HUES6 (cell line): ENCODE measurements around the gene UVRAG.
"Not testable (repeated sequence)": the region's sequence is repeated elsewhere in the genome, so short reads cannot be mapped to it uniquely, and the experiment has no call there.

Source experiments
- H3K27ac ChIP-seq: 2 replicates; pipeline ENCODE4 v1.7.0; 2013; ENCODE audit warnings: low read depth, mild to moderate bottlenecking, low read length, inconsistent platforms
- H3K27me3 ChIP-seq: 2 replicates; pipeline ENCODE4 v1.6.1; 2013; ENCODE audit warnings: low read length; ENCODE audit not compliant: control insufficient read depth, insufficient read depth
- H3K36me3 ChIP-seq: 2 replicates; pipeline ENCODE4 v1.6.1; 2013; ENCODE audit warnings: low read length; ENCODE audit not compliant: control insufficient read depth, insufficient read depth
- H3K4me1 ChIP-seq: 2 replicates; pipeline ENCODE4 v1.6.1; 2013; ENCODE audit warnings: low read length; ENCODE audit not compliant: control insufficient read depth, insufficient read depth
- H3K4me3 ChIP-seq: 2 replicates; pipeline ENCODE4 v1.5.1; 2013; ENCODE audit warnings: low read depth, low read length
- H3K9ac ChIP-seq: one replicate; pipeline ENCODE4 v1.6.1; 2013; ENCODE audit warnings: mild to moderate bottlenecking, low read length
- H3K9me3 ChIP-seq: 2 replicates; pipeline ENCODE4 v1.6.1; 2013; ENCODE audit warnings: low read depth, low read length; ENCODE audit not compliant: control insufficient read depth, insufficient read depth

Gene UVRAG

GRCh38 chr11:76073724-76074123, 258.7 kb downstream of the UVRAG start:
- no peaks in the 10 kb centered on the region for H3K4me1 ChIP-seq

GRCh38 chr11:76074148-76075095, 259.4 kb downstream of the UVRAG start:
- no peak overlapping the region for H3K4me3 ChIP-seq
- H3K27ac ChIP-seq = no peak overlapping the region
- no peak overlapping the region for H3K9ac ChIP-seq

More at GRCh38 chr11:76073724-76074123, 258.7 kb downstream of the UVRAG start:
- Histone ChIP-seq H3K9me3 (no peaks in the 10 kb centered on the region), H3K36me3 (peaks cover 7% of the 10 kb centered on the region; the same call in 1 of the 2 replicates), H3K27ac (no peak overlapping the region), H3K4me3 (no peak overlapping the region), H3K27me3 (no peaks in the 10 kb centered on the region), H3K9ac (no peak overlapping the region)

GRCh38 chr11:76075716-76076115, 260.7 kb downstream of the UVRAG start:
- Histone ChIP-seq H3K4me1 (no peaks in the 10 kb centered on the region), H3K9me3 (no peaks in the 10 kb centered on the region), H3K27ac (no peak overlapping the region), H3K27me3 (no peaks in the 10 kb centered on the region), H3K4me3 (no peak overlapping the region), H3K36me3 (no peaks in the 10 kb centered on the region), H3K9ac (no peak overlapping the region)

More at GRCh38 chr11:76074148-76075095, 259.4 kb downstream of the UVRAG start:
- H3K36me3 ChIP-seq = peaks cover 3% of the 10 kb centered on the region; the same call in 1 of the 2 replicates
- H3K4me1 ChIP-seq = no peaks in the 10 kb centered on the region
- H3K9me3 ChIP-seq = no peaks in the 10 kb centered on the region
- H3K27me3 ChIP-seq = no peaks in the 10 kb centered on the region

- H3K27me3 ChIP-seq, H3K9me3 ChIP-seq, H3K9ac ChIP-seq, H3K36me3 ChIP-seq, H3K4me1 ChIP-seq, H3K4me3 ChIP-seq, H3K27ac ChIP-seq: not testable (repeated sequence)
These were observed 261.2 kb downstream of the UVRAG start for GRCh38 chr11:76076253-76076652.

GRCh38 chr11:76076749-76077148, 261.7 kb downstream of the UVRAG start:
- Histone ChIP-seq H3K36me3 (no peaks in the 10 kb centered on the region), H3K27me3 (no peaks in the 10 kb centered on the region), H3K9ac (no peak overlapping the region), H3K9me3 (no peaks in the 10 kb centered on the region), H3K4me3 (no peak overlapping the region), H3K27ac (no peak overlapping the region), H3K4me1 (no peaks in the 10 kb centered on the region)

GRCh38 chr11:76077575-76078150, 262.7 kb downstream of the UVRAG start:
- Histone ChIP-seq H3K9ac (no peak overlapping the region), H3K9me3 (no peaks in the 10 kb centered on the region)

GRCh38 chr11:76081084-76081483, 266.1 kb downstream of the UVRAG start:
- H3K9me3 ChIP-seq, H3K4me1 ChIP-seq, H3K27me3 ChIP-seq, H3K4me3 ChIP-seq, H3K27ac ChIP-seq, H3K36me3 ChIP-seq, H3K9ac ChIP-seq: not testable (repeated sequence)

More at GRCh38 chr11:76077575-76078150, 262.7 kb downstream of the UVRAG start:
- Histone ChIP-seq H3K27me3 (no peaks in the 10 kb centered on the region), H3K27ac (no peak overlapping the region), H3K4me1 (no peaks in the 10 kb centered on the region), H3K36me3 (no peaks in the 10 kb centered on the region), H3K4me3 (no peak overlapping the region)

- no peaks in the 10 kb centered on the region for H3K27me3 ChIP-seq
- no peaks in the 10 kb centered on the region for H3K9me3 ChIP-seq
- H3K9ac ChIP-seq = no peak overlapping the region
- no peak overlapping the region for H3K4me3 ChIP-seq
- no peaks in the 10 kb centered on the region for H3K36me3 ChIP-seq
- H3K4me1 ChIP-seq = peaks cover 4% of the 10 kb centered on the region; the same call in 1 of the 2 replicates
- H3K27ac ChIP-seq = no peak overlapping the region
These were observed 268.8 kb downstream of the UVRAG start for GRCh38 chr11:76083563-76084451.

- H3K36me3 ChIP-seq = no peaks in the 10 kb centered on the region
- no peaks in the 10 kb centered on the region for H3K27me3 ChIP-seq
These were observed 270.3 kb downstream of the UVRAG start for GRCh38 chr11:76085270-76085669.

GRCh38 chr11:76086743-76087635, 272.0 kb downstream of the UVRAG start:
- Histone ChIP-seq H3K4me1 (peaks cover 4% of the 10 kb centered on the region; the same call in 1 of the 2 replicates), H3K9ac (no peak overlapping the region), H3K27me3 (no peaks in the 10 kb centered on the region), H3K36me3 (no peaks in the 10 kb centered on the region), H3K27ac (no peak overlapping the region), H3K4me3 (no peak overlapping the region), H3K9me3 (no peaks in the 10 kb centered on the region)

More at GRCh38 chr11:76085270-76085669, 270.3 kb downstream of the UVRAG start:
- Histone ChIP-seq H3K4me1 (peaks cover 4% of the 10 kb centered on the region; the same call in 1 of the 2 replicates), H3K9ac (no peak overlapping the region), H3K4me3 (no peak overlapping the region), H3K9me3 (no peaks in the 10 kb centered on the region), H3K27ac (no peak overlapping the region)
